NCI-H1092 treated with DMSO at 0.1 percent for 48 hours (cell line): ENCODE measurements around the gene TAOK1.
"Not testable (repeated sequence)": the region's sequence is repeated elsewhere in the genome, so short reads cannot be mapped to it uniquely, and the experiment has no call there.

Experiments
- DNase-seq: peaks from one replicate; lab custom pipeline; 2025; lab: John Stamatoyannopoulos, UW

TAOK1 gene

GRCh38 chr17:29445844-29446243 is 55.7 kb downstream of the TAOK1 start:
- DNase-seq, result no peak

- DNase-seq, result no peak
Observed at GRCh38 chr17:29449865-29450671, 59.9 kb downstream of the TAOK1 start.

DNA sequence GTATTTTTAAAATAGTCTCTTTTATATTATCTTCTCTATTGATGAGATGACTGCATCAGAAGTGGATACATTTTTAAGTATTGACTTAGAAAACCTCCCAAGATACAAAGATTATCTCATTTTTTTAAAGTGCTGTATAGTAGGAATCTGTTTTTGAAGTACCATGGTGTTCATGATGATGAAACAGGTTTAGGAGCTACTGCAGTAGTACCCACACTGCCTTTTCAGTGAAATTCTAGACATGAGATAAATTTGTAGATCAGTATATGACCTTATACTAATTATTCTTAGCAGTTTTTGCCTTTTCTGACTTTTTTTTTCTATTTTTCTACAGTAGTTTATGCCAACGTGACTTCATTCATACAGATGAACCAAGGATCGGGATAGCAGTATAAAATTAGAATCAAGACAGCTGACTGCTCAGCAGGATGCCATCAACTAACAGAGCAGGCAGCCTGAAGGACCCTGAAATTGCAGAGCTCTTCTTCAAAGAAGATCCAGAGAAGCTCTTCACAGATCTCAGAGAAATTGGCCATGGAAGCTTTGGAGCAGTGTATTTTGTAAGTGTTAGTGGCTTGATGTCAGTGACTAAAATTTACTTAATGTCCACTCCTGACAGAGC is 61.1 kb downstream of the TAOK1 start:
- no peak for DNase-seq

DNA sequence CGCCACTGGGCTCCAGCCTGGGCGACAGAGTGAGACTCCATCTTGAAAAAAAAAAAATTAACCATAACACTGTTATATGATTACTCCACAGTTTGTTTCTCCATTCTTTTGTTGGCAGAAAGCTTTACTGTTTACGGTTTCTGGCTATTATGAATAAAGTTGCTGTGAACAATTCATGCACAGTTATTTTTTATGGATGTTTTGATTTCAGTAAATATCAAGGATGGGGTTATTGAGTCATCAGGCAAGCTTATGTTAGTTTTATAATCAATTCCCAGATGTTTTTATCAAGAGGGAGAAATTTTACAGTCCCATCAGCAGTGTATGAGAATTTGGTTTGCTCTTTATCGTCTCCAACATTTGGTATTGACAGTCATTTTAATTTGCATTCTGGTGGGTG is 67.9 kb downstream of the TAOK1 start:
- no peak for DNase-seq

DNA sequence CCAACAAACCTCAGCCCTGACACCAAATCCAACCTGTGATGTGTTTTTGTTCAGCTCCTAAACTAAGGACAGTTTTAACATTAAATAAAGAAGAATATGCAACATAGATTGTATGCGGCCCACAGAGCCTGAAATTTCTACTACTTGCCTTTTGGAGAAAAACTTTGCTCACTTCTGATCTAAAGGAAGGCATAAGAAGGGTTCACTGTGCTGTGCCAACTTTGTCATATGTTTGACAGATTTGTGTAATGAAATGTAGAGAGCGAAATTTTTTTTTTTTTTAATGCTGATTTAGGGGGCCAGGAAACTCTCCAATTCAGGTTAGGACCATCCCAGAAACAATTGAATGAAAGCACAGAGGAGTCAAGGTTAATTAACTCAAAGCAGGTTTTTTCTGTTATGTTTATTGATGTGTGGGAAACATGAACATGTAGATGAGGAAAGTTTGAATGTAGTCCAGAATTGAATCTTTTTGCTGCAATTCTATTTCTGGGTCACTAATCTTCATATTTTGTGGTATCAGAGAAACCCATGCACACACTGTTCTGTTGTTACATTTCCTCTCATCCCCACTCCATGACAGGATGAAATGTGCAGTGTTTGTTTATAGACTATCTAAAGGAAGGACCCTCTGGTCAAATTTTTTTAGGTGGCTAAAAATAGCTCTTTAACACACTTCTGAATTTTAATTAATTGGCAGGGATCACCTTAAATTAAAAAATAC is 71.5 kb downstream of the TAOK1 start:
- no peak for DNase-seq

DNA sequence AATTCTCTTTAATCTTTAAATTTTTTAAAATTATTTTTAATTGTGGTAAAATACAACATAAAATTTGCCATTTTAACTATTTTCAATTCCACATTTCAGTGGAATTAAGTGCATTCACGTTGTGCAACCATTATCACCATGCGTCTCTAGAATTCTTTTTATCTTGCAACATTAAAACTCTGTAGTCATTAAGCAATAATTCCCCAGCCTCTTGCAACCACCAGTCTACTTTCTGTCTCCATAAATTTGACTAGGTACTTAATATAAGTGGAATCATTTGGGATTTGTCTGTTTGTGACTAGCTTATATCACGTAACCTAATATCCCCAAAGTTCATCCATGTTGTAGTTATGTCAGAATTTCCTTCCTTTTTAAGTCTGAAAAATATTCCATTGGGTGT is 79.1 kb downstream of the TAOK1 start:
- DNase-seq, result no peak

- not testable (repeated sequence) for DNase-seq
Observed at GRCh38 chr17:29473437-29473836, 83.3 kb downstream of the TAOK1 start.

DNA sequence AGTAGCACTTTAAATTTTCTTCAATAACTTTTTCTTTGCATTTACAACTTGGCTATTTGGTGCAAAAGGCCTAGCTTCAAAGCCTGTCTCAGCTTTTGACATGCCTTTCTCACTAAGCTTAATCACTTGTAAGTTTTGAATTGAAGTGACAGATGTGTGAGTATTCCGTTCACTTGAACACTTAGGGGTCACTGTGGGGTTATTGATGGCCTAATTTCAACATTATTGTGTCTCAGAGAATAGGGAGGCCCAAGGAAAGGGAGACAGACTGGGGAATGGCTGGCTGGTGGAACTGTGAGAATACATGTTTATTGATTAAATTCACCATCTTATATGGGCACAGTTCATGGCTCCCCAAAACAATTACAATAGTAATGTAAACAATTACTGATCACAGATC is 84.1 kb downstream of the TAOK1 start:
- no peak for DNase-seq

GRCh38 chr17:29475891-29476290 is 85.7 kb downstream of the TAOK1 start:
- DNase-seq, result no peak

DNA sequence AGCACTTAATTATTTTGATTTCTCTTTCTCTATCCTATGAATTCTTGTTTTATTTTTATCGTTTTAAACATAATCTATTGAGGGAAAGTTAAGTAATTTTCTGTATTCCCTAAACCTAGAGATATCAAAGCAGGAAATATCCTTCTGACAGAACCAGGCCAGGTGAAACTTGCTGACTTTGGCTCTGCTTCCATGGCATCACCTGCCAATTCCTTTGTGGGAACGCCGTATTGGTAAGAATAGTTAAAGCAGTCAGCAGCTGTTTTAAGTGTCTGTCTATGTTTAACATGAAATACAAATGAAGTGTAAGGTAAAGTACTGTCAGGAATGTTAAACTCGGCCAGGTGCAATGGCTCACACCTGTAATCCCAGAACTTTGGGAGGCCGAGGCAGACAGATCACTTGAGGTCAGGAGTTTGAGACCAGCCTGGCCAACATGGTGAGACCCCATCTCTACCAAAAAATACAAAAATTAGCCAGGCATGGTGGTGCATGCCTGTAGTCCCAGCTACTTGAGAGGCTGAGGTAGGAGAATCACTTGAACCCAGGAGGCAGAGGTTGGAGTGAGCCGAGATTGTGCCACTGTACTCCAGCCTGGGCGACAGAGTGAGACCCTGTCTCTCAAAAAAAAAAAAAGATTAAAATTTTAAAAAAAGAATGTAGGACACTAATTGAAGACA is 90.2 kb downstream of the TAOK1 start:
- DNase-seq, result peak; percentile 6

- DNase-seq, result no peak
Observed at GRCh38 chr17:29483503-29483902, 93.3 kb downstream of the TAOK1 start.

DNA sequence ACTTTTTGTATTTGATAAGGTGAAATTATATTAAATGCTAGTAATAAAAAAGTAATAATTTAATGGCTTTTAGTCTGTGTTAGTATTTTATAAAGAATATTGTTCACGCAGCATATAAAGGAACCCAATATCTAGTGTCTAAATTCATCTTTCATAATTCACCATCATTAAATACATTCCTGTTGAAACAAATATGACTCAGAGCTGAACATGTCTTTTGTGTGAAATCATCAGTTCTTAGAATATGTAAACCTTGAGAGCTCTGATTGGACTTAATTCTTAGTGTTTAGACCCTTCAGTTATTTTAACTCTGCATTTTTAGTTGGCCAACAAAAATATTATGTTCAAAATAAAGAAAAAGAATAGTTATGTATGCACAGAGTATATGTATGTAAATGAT is 104.8 kb downstream of the TAOK1 start:
- DNase-seq, result no peak

DNA sequence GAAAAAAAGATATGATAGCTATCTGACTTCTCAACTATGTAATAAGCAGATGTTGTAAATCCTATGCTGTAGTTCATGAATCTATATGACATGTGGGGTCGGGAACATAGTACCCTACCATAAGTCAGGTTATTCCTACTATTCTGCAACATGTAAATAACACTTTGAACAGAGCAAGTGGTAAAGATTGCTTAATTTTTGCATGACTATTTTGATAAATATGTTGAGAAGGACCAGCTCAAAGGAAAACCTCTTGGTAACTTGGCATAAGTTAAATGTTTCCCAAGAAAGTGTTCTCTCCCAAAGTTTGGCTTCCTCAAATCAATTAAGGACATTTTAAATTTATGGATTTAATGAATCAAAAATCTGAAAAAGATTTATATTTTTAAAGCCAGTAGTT is 114.5 kb downstream of the TAOK1 start:
- DNase-seq, result no peak

- no peak for DNase-seq
Observed at GRCh38 chr17:29505836-29506235, 115.7 kb downstream of the TAOK1 start.

GRCh38 chr17:29510953-29511352 is 120.8 kb downstream of the TAOK1 start:
- no peak for DNase-seq

DNA sequence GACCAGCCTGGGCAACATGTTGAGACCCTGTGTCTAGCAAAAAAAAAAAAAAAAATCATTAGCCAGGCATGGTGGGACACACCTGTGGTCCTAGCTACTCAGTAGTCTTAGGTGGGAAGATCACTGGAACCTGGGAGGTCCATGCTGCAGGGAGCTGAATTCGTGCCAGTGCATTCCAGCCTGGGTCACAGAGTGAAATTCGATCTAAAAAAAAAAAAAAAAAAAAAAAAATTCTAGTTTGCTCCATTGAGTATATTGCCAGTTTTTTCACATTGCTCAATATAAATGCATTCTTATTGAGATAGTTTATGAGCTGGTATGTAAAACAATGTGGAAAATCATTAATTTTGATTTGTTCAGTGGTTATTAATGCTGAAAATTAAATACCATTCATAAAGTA is 124.6 kb downstream of the TAOK1 start:
- DNase-seq, result no peak

DNA sequence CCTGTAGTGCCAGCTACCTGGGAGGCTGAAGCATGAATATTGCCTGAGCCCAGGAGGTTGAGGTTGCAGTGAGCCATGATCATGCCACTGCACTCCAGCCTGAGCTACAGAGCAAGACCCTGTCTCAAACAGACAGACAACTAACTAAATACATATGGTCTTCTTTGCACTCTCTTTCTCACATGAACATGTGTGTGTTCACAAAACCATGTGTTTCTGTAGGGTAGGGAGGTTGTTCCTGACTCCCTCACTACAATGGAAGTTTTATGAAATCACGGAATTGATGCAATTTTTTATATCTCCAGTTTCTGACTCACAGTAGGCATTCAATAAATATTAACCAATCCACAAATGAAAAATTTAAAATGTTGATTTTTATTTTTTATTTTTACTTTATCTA is 128.2 kb downstream of the TAOK1 start:
- DNase-seq, result no peak

GRCh38 chr17:29524692-29525091 is 134.5 kb downstream of the TAOK1 start:
- DNase-seq, result no peak

DNA sequence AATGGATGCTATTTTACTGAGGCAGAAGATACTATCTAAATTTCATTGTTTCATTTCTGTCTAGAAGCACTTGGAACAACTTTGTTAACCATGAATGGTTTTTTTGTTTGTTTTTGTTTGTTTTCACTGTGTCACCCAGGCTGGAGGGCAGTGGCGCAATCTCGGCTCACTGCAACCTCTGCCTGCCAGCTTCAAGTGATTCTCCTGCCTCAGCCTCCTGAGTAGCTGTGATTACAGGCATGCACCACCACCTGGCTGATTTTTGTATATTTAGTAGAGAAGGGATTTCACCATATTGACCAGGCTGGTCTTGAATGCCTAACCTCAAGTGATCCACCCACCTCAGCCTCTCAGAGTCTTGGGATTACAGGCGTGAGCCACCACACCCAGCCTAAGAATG is 136.2 kb downstream of the TAOK1 start:
- no peak for DNase-seq

DNA sequence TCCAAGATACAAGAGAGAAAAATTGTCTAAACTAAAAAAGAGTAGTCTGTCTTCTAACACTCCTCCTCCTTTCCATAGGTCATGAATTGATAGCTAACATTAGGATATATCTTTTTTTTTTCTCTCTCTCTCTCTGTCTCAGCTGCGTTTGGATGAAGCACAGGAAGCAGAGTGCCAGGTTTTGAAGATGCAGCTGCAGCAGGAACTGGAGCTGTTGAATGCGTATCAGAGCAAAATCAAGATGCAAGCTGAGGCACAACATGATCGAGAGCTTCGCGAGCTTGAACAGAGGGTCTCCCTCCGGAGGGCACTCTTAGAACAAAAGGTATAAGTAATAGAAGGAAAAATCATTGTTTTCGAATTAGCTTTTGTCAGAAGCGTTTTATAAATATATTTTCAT is 143.8 kb downstream of the TAOK1 start:
- no peak for DNase-seq

- no peak for DNase-seq
Observed at GRCh38 chr17:29544066-29544465, 153.9 kb downstream of the TAOK1 start.

- no peak for DNase-seq
Observed at GRCh38 chr17:29546085-29546484, 155.9 kb downstream of the TAOK1 start.

GRCh38 chr17:29546830-29547229 is 156.7 kb downstream of the TAOK1 start:
- no peak for DNase-seq
